ENCODE data around the gene PXT1.

Gene PXT1

DNA sequence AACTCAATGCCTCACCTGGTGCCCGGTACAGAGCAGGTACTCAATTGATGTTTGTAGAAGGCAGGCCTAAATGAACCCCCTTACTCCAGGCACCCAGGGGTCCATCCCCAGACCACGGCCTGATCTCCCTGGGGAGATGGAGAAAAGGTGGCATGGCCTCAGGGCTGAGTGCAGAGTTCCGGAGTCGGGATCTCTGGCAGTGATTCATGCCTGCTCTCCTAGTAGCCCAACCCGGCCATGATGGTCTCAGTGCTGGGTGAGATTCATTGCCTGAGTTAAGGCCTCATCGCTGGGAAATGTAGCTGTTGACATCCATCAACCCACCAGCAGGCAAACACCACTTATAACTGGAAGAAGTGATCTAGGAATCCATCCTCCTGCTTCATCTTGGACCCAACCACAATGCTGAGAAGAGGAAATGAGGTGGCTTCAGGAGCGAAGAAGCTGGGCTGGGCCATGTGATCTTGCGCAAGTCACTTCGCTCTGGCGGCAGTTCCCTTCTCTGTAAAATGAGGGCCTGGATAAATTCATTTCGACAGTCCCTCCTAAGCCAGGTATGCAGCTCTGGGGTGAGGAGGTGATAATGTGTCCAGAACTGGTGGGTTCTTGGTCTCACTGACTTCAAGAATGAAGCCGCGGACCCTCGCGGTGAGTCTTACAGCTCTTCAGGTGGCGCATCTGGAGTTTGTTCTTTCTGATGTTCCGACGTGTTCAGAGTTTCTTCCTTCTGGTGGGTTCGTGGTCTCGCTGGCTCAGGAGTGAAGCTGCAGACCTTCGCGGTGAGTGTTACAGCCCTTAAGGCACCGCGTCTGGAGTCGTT lies 79.9 kb downstream of the PXT1 start:
- no peak for TF ChIP-seq TAF1 (IDR thresholded peaks at IDR 0.05; ENCODE audit: borderline replicate concordance, low read depth, low read length)
- TF ChIP-seq POLR2A (IDR thresholded peaks at IDR 0.05; ENCODE audit: low read depth, low read length) = no peak
- TF ChIP-seq POLR2AphosphoS5 (IDR thresholded peaks at IDR 0.05; ENCODE audit: low read depth, low read length) = no peak
- DNase-seq (ENCODE audit: insufficient read length) = no peak
- no peak for FAIRE-seq

- no peak for FAIRE-seq
- TF ChIP-seq TAF1 (IDR thresholded peaks at IDR 0.05; ENCODE audit: borderline replicate concordance, low read depth, low read length) (no peak), POLR2A (IDR thresholded peaks at IDR 0.05; ENCODE audit: low read depth, low read length) (no peak), POLR2AphosphoS5 (IDR thresholded peaks at IDR 0.05; ENCODE audit: low read depth, low read length) (no peak)
- no peak for DNase-seq (ENCODE audit: insufficient read length)
Measured at GRCh38 chr6:36361071-36361470, 81.6 kb downstream of the PXT1 start.

DNA sequence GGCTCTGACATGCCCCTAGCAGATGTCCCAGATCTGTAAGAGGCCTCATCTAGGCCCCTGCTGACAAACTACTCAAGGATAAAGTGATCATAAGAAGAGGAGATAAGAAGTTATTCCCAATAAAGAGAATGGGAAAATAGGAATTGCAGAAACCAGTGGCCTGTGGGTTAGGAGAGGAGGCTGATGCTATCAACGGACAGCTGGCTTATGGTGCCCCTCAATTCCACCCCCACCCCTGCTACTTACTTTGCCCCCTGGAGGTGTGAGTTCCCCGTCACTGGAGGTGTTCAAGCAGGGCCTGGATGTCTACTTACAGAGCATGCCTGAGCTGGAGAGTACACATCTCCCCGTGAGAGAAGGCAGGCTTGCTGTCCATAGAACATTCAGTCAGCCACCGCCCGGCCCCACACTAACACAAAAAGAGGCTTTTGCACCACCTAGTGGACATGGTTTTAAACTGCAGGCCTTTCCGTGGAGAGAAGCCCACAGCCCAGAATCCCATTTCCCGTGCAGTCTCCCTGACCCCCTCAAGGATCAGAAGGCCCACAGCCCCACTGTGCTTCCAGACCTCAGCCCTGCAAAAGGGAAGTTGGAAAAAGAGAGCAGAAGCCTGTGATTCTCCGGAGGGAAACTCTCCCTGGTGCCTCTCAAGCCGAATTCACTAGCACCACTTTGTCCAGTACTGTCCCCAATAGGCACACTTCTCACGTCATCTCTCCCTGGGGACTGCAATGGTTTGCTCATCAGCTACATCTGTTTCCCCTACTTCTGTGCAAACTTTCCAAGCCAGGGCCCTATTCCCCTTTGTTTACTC lies 82.2 kb downstream of the PXT1 start:
- peak; percentile 50 for DNase-seq (ENCODE audit: insufficient read length)
- FAIRE-seq = peak; percentile 82
- TF ChIP-seq POLR2AphosphoS5 (IDR thresholded peaks at IDR 0.05; ENCODE audit: low read depth, low read length) (no peak), TAF1 (IDR thresholded peaks at IDR 0.05; ENCODE audit: borderline replicate concordance, low read depth, low read length) (no peak)

GRCh38 chr6:36358226-36358915 lies 84.3 kb downstream of the PXT1 start:
- TF ChIP-seq POLR2A (IDR thresholded peaks at IDR 0.05; ENCODE audit: low read depth, low read length) = no peak
- no peak for TF ChIP-seq TAF1 (IDR thresholded peaks at IDR 0.05; ENCODE audit: borderline replicate concordance, low read depth, low read length)
- TF ChIP-seq POLR2AphosphoS5 (IDR thresholded peaks at IDR 0.05; ENCODE audit: low read depth, low read length) = no peak
- no peak for FAIRE-seq
- no peak for DNase-seq (ENCODE audit: insufficient read length)

DNA sequence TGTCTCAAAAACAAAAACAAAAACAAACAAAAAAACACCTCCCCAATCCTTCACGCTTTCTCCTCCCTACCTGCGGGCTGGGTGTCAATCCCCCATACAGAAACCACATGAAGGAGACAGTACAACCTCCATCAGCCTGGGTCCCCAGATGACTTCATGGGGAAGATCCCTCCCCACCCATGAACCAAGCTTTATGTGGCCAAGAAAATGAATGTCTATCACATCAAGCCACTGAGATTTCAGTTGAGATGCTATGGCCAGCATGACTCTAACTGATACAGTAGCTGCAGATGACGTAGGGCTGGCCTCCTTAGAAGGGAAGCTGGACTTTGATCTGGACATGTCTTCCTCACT lies 84.8 kb downstream of the PXT1 start:
- DNase-seq (ENCODE audit: insufficient read length) (no peak), FAIRE-seq (peak; percentile 53)
- TF ChIP-seq TAF1 (IDR thresholded peaks at IDR 0.05; ENCODE audit: borderline replicate concordance, low read depth, low read length) = no peak
- no peak for TF ChIP-seq POLR2A (IDR thresholded peaks at IDR 0.05; ENCODE audit: low read depth, low read length)
- no peak for TF ChIP-seq POLR2AphosphoS5 (IDR thresholded peaks at IDR 0.05; ENCODE audit: low read depth, low read length)

- TF ChIP-seq POLR2AphosphoS5 (IDR thresholded peaks at IDR 0.05; ENCODE audit: low read depth, low read length) (no peak), POLR2A (IDR thresholded peaks at IDR 0.05; ENCODE audit: low read depth, low read length) (no peak), TAF1 (IDR thresholded peaks at IDR 0.05; ENCODE audit: borderline replicate concordance, low read depth, low read length) (no peak)
- DNase-seq (ENCODE audit: insufficient read length) = no peak
- FAIRE-seq = no peak
Measured at GRCh38 chr6:36355819-36356218, 86.8 kb downstream of the PXT1 start.

GRCh38 chr6:36353411-36353915 lies 89.2 kb downstream of the PXT1 start:
- no peak for TF ChIP-seq POLR2A (IDR thresholded peaks at IDR 0.05; ENCODE audit: low read depth, low read length)
- no peak for TF ChIP-seq TAF1 (IDR thresholded peaks at IDR 0.05; ENCODE audit: borderline replicate concordance, low read depth, low read length)
- DNase-seq (ENCODE audit: insufficient read length) = no peak
- no peak for FAIRE-seq

- TF ChIP-seq TAF1 (IDR thresholded peaks at IDR 0.05; ENCODE audit: borderline replicate concordance, low read depth, low read length) = no peak
- no peak for TF ChIP-seq POLR2AphosphoS5 (IDR thresholded peaks at IDR 0.05; ENCODE audit: low read depth, low read length)
- no peak for TF ChIP-seq POLR2A (IDR thresholded peaks at IDR 0.05; ENCODE audit: low read depth, low read length)
- DNase-seq (ENCODE audit: insufficient read length) (no peak), FAIRE-seq (no peak)
Measured at GRCh38 chr6:36352477-36353157, 90.0 kb downstream of the PXT1 start.

GRCh38 chr6:36350681-36351571 lies 91.7 kb downstream of the PXT1 start:
- DNase-seq (ENCODE audit: insufficient read length) = no peak
- TF ChIP-seq POLR2A (IDR thresholded peaks at IDR 0.05; ENCODE audit: low read depth, low read length) = no peak
- TF ChIP-seq POLR2AphosphoS5 (IDR thresholded peaks at IDR 0.05; ENCODE audit: low read depth, low read length) = no peak
- no peak for TF ChIP-seq TAF1 (IDR thresholded peaks at IDR 0.05; ENCODE audit: borderline replicate concordance, low read depth, low read length)
- no peak for FAIRE-seq

DNA sequence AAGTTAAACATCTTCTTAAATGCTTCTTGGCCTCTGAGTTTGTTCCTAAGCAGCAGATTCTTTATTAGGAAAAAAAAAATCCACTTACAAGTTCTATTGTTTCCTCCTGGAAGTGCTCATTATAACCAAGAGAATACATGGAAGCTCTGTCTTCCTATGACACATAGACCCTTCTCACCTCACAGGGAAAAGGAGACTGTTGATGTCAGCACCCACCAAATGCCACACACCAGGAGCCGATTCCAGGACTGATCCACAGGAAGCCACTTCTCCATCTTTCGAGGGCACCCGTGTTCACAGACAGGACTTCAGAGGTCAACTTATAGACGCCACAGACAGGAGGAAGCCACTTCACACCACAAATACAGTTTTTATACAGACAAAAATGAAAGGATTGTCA lies 92.6 kb downstream of the PXT1 start:
- DNase-seq (ENCODE audit: insufficient read length) = no peak
- TF ChIP-seq POLR2AphosphoS5 (IDR thresholded peaks at IDR 0.05; ENCODE audit: low read depth, low read length) = no peak
- TF ChIP-seq POLR2A (IDR thresholded peaks at IDR 0.05; ENCODE audit: low read depth, low read length) = no peak
- no peak for TF ChIP-seq TAF1 (IDR thresholded peaks at IDR 0.05; ENCODE audit: borderline replicate concordance, low read depth, low read length)
- no peak for FAIRE-seq

Measured in GM12892 (cell line).